H1 (cell line): ENCODE results near the gene SMAD1. TPM values are rescaled to one million over a fixed set of nuclear protein-coding genes. Genes with fewer than 3 reads are reported as not detected.

Experiments
- polyA plus RNA-seq, 7 experiments: library from polyadenylated mRNA; depleted of rRNA in 3 of 7; stranded (reverse) in 5 of 7; unstranded in 2 of 7; fragments of >200 nt in 5 of 7; fragments of 200-250 nt in 2 of 7; gene quantifications; 1 replicate in 5 of 7; 2 replicates in 1 of 7; 4 replicates in 1 of 7; pipeline versions ENCODE4 v1.2.1 to v1.2.3, GENCODE V29; 2011 to 2013; ENCODE audit warnings: missing spikeins in 2 of 7, mixed read lengths in 2 of 7
- total RNA-seq: library from RNA; stranded (reverse); fragmentation: NEBNext Ultra II Directional; extraction: Animal tissue kit (Norgen Biotek cat#: 25700); gene quantifications from 2 replicates; pipeline ENCODE4 v1.2.1, GENCODE V29; 2021
- TF ChIP-seq, protein P1 (sequence below): fragments of 300-600 bp; sonication (generic); IDR thresholded peaks from 2 replicates; pipeline ENCODE4 v1.7.1; 2012; ENCODE audit warnings: low read length, moderate library complexity, mild to moderate bottlenecking, inconsistent platforms; ENCODE audit not compliant: insufficient replicate concordance

The SMAD1 gene
- total and polyA plus RNA-seq, 2 of the 8 experiments (the other 6 are each of a cell fraction or from before 2014, with no cell fraction given): 22.6 to 25.3 TPM

GRCh38 chr4:145480257-145480656, 1.4 kb upstream of the SMAD1 start (continued):
- TF ChIP-seq, protein P1, sequence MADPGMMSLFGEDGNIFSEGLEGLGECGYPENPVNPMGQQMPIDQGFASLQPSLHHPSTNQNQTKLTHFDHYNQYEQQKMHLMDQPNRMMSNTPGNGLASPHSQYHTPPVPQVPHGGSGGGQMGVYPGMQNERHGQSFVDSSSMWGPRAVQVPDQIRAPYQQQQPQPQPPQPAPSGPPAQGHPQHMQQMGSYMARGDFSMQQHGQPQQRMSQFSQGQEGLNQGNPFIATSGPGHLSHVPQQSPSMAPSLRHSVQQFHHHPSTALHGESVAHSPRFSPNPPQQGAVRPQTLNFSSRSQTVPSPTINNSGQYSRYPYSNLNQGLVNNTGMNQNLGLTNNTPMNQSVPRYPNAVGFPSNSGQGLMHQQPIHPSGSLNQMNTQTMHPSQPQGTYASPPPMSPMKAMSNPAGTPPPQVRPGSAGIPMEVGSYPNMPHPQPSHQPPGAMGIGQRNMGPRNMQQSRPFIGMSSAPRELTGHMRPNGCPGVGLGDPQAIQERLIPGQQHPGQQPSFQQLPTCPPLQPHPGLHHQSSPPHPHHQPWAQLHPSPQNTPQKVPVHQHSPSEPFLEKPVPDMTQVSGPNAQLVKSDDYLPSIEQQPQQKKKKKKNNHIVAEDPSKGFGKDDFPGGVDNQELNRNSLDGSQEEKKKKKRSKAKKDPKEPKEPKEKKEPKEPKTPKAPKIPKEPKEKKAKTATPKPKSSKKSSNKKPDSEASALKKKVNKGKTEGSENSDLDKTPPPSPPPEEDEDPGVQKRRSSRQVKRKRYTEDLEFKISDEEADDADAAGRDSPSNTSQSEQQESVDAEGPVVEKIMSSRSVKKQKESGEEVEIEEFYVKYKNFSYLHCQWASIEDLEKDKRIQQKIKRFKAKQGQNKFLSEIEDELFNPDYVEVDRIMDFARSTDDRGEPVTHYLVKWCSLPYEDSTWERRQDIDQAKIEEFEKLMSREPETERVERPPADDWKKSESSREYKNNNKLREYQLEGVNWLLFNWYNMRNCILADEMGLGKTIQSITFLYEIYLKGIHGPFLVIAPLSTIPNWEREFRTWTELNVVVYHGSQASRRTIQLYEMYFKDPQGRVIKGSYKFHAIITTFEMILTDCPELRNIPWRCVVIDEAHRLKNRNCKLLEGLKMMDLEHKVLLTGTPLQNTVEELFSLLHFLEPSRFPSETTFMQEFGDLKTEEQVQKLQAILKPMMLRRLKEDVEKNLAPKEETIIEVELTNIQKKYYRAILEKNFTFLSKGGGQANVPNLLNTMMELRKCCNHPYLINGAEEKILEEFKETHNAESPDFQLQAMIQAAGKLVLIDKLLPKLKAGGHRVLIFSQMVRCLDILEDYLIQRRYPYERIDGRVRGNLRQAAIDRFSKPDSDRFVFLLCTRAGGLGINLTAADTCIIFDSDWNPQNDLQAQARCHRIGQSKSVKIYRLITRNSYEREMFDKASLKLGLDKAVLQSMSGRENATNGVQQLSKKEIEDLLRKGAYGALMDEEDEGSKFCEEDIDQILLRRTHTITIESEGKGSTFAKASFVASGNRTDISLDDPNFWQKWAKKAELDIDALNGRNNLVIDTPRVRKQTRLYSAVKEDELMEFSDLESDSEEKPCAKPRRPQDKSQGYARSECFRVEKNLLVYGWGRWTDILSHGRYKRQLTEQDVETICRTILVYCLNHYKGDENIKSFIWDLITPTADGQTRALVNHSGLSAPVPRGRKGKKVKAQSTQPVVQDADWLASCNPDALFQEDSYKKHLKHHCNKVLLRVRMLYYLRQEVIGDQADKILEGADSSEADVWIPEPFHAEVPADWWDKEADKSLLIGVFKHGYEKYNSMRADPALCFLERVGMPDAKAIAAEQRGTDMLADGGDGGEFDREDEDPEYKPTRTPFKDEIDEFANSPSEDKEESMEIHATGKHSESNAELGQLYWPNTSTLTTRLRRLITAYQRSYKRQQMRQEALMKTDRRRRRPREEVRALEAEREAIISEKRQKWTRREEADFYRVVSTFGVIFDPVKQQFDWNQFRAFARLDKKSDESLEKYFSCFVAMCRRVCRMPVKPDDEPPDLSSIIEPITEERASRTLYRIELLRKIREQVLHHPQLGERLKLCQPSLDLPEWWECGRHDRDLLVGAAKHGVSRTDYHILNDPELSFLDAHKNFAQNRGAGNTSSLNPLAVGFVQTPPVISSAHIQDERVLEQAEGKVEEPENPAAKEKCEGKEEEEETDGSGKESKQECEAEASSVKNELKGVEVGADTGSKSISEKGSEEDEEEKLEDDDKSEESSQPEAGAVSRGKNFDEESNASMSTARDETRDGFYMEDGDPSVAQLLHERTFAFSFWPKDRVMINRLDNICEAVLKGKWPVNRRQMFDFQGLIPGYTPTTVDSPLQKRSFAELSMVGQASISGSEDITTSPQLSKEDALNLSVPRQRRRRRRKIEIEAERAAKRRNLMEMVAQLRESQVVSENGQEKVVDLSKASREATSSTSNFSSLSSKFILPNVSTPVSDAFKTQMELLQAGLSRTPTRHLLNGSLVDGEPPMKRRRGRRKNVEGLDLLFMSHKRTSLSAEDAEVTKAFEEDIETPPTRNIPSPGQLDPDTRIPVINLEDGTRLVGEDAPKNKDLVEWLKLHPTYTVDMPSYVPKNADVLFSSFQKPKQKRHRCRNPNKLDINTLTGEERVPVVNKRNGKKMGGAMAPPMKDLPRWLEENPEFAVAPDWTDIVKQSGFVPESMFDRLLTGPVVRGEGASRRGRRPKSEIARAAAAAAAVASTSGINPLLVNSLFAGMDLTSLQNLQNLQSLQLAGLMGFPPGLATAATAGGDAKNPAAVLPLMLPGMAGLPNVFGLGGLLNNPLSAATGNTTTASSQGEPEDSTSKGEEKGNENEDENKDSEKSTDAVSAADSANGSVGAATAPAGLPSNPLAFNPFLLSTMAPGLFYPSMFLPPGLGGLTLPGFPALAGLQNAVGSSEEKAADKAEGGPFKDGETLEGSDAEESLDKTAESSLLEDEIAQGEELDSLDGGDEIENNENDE: no peak
- TF ChIP-seq, all 59 proteins: peak for 0
